Hindlimb muscle (tissue), 1 donor: ENCODE measurements around the gene TPM4. TPM values are rescaled to one million over a fixed set of nuclear protein-coding genes. Genes with fewer than 3 reads are reported as not detected.
"Not testable (repeated sequence)": the region's sequence is repeated elsewhere in the genome, so short reads cannot be mapped to it uniquely, and the experiment has no call there.

Experiments
- DNase-seq: peaks from one replicate; pipeline ENCODE4 v3.0.0-alpha.2; 2013
- polyA plus RNA-seq: library from polyadenylated mRNA; unstranded; fragments of 120-200 nt; gene quantifications from one replicate; pipeline ENCODE4 v1.2.1, GENCODE V29; 2013; ENCODE audit not compliant: insufficient read length

The TPM4 gene
- polyA plus RNA-seq, 1 donor = 183 TPM

DNA sequence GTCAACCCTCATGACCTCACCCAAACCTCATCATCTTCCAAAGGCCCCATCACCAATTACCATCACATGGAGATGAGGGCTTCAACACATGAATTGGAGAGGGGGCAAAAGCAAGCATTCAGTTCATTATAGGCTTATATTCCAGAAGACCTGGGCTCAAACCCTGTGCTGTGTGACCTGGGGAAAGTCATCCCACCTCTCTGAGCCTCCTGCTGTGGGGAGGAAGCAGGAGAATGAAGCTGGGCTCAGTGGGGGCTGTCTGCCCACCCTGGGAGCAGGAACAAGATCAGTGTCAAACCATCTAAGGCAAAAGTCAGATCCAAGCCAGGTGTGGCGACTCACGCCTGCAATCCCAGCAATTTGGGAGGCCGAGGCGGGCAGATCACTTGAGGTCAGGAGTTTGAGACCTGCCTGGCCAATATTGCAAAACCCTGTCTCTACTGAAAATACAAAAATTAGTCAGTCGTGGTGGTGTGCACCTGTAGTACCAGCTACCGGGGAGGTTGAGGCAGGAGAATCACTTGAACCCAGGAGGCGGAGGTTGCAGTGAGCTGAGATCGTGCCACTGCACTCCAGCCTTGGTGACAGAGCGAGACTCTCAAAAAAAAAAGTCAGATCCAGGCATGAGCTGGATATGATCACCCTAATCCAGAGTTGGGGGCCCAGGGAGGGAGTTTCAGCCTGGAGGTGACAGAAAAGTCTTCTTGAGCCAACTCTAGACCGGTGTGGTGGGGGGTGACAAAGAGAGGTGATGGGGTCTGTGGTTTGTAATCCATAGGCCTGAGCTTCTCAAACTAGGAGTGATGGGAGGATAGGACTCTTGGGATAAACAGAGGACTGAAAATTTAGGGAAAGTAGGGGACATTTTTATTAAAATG lies 1.6 kb upstream of the TPM4 start:
- DNase-seq = no peak

DNA sequence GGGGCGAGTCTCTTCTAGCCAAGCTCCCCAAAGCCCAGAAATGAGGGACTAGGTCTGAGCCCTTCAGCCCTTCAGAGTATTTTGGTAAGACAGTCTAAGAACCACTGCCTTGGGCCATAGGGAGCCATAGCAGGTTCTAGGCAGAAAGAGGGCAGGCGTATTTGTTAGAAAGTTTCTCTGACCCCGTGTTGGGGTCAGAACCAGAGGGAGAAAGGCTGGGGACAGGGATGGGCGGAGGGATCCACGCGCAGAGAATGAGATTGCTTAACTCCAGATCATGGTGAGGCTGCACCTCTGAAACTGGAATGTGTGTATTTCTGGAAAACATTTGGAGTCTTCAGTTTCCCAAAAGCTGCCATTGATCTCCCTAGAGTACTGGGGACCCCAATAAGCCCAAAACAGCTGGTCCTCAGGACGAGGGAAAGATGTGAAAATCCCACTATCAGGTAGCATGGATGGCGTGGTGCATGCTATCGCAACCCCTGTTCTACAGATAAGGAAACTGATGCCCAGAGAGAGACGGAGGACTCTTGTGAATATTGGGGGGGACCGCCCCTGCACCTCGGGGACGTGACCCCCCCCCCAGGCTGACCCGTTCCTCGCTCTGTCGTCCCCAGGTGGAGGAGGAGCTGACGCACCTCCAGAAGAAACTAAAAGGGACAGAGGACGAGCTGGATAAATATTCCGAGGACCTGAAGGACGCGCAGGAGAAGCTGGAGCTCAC lies 703 bp upstream of the TPM4 start:
- no peak for DNase-seq

GRCh38 chr19:16076958-16077611 lies 790 bp downstream of the TPM4 start:
- DNase-seq = peak; percentile 38

DNA sequence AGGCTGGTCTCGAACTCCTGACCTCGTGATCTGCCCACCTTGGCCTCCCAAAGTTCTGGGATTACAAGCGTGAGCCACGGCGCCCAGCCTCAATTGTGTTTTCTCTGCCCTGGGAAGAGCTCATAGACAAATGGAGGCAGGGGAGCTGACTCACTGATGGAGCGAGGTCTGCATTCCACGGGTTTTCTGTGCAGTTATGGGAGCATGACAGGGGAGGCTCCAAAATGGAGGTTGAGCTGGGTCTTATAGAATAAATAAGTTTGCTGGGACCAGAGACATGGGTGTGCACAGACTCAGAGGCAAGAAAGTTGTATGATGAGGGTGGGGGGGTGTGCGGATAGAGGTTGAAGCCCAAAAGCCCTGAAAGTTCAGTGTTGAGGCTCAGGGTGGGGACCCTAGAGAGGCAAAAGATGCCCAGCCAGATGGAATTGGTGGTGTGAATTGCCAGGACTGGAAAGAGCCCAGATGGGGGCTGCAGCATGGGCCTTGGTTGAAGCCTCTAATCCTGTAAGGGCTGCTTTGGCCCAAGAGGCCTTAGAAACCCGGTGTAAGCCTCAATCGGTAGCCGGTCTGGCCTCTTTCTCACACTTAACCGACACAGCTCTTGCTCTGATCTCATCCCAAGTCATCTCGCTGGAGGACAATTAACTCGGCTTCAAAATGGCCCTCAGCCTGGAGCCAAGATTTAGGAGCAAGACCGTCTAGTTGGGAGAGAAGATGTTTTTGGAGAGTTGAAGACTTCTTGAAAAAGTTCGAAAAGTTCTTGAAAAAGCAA lies 1.9 kb downstream of the TPM4 start:
- peak; percentile 70 for DNase-seq

GRCh38 chr19:16078759-16079707 lies 2.7 kb downstream of the TPM4 start:
- peak; percentile 91 for DNase-seq

- no peak for DNase-seq
Observed at GRCh38 chr19:16084067-16084685, 7.9 kb downstream of the TPM4 start.

DNA sequence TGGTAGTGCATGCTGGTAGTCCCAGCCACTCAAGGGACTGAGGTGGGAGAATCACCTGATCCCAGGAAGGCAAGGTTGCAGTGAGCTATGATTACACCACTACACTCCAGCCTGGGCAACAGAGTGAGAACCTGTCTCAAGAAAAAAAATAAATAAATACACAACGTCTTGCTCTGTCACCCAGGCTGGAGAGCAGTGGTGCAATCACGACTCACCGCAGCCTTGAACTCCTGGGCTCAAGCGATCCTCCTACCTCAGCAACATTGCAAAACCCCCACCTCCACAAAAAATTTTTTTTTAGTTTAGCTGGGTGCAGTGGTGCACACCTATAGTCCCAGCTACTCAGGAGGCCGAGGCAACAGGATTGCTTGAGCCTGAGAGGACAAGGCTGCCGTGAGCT lies 8.8 kb downstream of the TPM4 start:
- DNase-seq = no peak

- DNase-seq = not testable (repeated sequence)
Observed at GRCh38 chr19:16087404-16087803, 11.1 kb downstream of the TPM4 start.

GRCh38 chr19:16087940-16088339 lies 11.6 kb downstream of the TPM4 start:
- no peak for DNase-seq

DNA sequence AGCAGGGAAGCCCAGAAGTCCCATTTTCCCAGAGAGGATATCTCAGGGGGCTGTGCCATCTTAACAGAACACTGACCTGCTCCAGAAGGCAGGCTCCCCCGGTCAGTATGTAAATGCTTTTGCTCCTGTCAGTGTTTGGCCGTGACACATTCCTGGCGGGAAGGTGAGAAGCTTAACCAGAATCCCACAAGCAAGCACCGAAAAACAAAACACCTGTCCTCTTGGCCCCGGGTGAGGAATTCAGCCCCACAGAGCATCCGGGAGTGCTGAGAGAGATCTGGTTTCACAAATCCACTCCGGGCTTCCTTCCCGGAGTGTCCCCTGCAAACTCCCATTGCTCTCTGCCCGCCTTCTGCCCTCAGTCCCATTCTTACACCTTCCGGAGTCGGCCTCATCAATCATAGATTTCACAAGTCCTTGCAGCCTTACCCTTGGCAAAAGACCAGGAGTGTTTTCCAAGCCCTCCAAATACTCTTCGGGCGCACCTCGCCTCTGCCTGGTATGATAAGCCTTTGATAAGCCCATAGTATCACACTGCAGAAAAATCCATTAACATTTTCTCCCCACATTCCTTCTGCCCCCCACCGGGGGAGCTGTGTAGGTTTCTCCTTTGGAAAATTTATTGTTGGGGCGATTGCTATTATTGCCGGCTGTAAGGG lies 12.2 kb downstream of the TPM4 start:
- no peak for DNase-seq

DNA sequence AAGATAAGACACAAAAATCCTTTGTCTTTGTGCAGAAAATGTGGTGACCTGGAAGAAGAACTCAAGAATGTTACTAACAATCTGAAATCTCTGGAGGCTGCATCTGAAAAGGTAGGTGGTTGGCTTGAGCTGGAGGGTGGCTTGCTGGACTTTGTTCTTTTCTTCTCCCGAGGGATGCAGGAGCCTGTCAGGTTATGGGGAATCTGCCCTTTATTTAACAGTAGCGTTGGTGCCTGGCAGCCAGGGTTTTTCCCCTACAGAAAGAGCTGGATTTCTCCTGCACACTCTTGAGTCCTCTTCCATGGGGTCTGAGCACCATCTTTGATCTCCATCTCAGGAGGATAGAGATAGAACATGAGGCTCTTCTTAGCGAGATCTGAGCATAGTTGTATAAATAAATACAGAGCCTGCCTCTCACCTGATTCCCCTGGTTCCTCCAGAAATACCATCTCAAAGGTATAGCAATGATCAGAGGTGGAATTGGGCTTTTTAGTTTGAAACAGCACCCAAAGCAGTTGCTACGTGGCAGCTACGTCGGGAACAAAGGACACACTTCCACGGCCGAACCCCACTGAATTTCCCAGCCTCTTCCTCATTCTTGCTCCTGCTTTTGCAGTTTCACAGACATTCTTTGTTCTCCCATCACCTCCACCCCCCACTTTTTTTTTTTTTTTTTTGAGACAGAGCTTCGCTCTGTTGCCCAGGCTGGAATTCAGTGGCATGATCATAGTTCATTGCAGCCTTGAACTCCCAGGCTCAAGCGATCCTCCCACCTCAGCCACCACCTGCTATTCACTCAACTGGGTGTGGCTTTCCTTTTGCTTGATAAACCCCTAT lies 12.9 kb downstream of the TPM4 start:
- no peak for DNase-seq

- DNase-seq = no peak
Observed at GRCh38 chr19:16091546-16092475, 15.5 kb downstream of the TPM4 start.

DNA sequence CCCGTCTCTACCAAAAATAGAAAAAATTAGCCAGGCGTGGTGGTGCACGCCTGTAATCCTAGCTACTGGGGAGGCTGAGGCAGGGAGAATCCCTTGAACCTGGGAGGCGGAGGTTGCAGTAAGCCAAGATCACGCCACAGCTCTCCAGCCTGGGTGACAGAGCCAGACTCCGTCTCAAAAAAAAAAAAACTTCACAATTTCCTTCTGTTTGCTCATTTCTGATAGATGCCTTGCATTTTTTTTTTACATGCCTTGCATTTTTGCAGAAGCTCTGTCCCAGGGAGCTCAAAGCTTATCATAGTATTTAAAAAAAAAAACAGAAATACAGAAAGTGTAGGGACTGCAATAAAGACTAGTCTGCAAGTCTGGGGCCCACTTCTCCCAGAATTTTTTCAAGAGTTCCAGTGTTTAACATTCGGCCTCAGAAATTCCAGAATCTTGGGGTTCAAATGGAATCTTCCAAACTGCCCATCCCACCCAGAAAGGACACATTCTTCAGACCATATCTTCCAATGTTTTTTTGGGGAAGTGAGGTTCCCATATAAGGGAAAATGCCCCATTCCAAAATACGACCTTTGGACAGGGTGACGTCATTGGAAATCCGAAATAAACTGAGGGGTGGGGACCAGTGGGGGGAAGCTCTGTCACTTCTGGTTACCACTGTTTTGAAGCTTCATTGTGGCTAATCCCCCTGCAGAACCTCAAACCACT lies 18.2 kb downstream of the TPM4 start:
- no peak for DNase-seq

DNA sequence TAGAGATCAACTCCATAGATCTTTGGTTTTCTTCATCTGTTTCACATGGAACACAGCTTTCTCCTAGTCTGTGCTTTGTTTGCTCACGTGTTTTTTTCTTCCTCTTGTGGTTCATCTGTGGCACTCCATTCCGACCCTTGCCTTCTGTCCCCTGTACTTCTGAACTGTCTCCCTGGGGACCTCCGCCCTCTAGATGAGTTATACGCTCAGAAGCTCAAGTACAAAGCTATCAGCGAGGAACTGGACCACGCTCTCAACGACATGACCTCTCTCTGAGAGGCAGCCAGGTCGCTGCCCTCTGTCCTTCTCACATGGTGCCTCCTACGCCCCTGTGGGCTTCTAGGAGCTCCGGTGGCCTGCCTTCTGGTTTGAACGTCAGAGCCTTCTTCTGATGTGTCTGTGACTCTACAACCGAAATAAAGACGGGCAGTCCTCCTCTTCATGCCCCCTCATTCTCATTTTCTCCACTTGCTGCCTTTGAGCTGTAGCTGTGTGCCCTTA lies 18.8 kb downstream of the TPM4 start:
- DNase-seq = no peak

DNA sequence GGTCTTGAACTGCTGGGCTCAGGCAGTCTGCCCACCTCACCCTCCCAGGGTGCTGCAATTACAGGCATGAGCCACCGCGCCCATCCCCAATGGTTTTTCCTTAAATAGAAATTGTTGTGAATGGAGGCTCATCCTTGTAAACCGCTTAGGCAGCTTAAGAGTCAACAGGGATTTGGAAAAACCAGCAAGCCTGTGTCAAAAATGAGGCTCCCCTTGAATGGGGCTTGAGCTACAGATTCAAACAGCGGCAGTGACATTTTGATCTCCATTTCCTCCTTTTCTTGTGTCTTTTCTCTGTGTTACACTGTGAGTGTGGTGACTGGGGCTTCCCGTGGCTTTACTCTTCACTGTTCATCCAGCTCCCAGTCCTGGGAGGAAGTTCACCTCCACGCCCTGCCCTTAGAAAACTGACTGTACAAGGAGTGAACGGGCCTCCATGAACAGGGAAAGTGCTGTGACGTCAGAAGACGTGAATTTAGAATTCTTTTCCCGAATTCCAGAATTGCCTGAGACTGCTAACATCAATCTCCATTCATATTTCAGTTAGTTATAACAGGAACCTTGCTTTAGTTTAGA lies 20.1 kb downstream of the TPM4 start:
- no peak for DNase-seq

- DNase-seq = no peak
Observed at GRCh38 chr19:16098416-16098768, 22.1 kb downstream of the TPM4 start.

GRCh38 chr19:16098821-16099220 lies 22.5 kb downstream of the TPM4 start:
- DNase-seq = no peak
